ENCODE measurements around the gene BORCS8. TPM values are rescaled to one million over a fixed set of nuclear protein-coding genes. Genes with fewer than 3 reads are reported as not detected.
A peak's percentile ranks its signal among the peaks of the same experiment; 100 is the strongest.

BORCS8 gene
- polyA plus RNA-seq, 1 of the 3 experiments (the other 2 are of a cell fraction) = 36.4 TPM

DNA sequence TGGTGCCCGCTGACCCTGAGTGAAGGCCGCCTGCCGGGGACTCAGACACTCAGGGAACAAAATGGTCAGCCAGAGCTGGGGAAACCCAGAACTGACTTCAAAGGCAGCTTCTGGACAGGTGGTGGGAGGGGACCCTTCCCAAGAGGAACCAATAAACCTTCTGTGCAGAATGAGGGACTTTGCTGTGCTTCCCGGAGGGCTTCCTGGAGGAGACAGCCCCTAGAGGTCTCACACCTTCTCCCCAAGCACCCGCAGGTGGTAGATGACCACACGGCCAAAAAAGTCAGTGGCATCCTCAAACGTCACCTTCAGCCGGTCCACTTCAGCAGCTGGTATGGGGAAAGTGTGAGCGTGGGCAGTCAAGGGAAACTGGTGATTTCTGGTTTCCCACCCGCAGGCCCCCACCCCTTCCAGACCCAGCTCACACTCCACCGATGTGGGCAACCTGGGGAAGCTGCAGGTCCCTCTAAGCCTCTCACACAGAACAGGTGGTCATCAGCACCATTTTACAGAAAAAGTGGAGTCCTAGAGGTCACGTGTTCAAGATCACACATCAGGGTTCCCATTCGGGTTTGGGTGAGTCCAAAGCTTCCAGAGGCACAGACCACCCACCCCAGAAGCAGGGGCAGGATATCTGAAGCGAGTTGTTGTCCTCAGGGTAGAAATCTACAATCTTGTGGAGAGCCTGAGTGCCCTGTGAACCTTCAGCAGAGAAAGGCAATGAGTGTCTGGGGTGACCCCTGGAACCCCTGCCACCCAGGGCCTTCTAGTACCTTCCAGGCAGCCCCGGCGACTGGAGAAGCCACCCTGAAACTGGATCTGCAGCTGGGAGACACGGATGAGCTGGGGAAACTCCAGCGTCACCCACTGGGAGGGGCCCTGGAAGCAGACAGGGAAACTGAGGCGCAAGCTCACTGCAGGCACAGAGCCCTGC lies 10.0 kb upstream of the BORCS8 start:
- H4K20me1 ChIP-seq (ENCODE audit: insufficient read depth) = no peaks in the 10 kb centered on the region
- H3K9ac ChIP-seq = peak overlapping the region; percentile 88; the same call in 1 of the 2 replicates
- peak overlapping the region; percentile 93 for H3K4me2 ChIP-seq
- ChIA-PET CTCF (interaction anchor here (0.7 to 1.5 kb wide), 7 partner anchors 9 to 288 kb away, joined by 3 to 6 read pairs (median 3); partner anchors contain the start of genes BORCS8 and RFXANK), POLR2A (interaction anchor here (1.7 kb wide), 1 partner anchor 10 kb away, joined by 5 read pairs; the partner anchor contains the start of gene NCAN)
- H3F3A ChIP-seq (replicated peaks; ENCODE audit: insufficient read depth) = peaks cover 3% of the 10 kb centered on the region
- no peak overlapping the region; a peak in 1 of 4 replicates for H3K27ac ChIP-seq (ENCODE audit: low read depth in 2 of 2, low read length in 1 of 2)
- no peak overlapping the region for H2AFZ ChIP-seq (ENCODE audit: low read depth)
- 80% methylated on average over 11 of the region's 19 CpGs for WGBS (ENCODE audit: low lambda C conversion rate)
- H3K36me3 ChIP-seq (replicated peaks in 1 of 2; ENCODE audit: control insufficient read depth in 1 of 2, insufficient read depth in 2 of 2, low read length in 1 of 2) = peaks cover under 1 to 29% of the 10 kb centered on the region in 2 experiments
- H3K9me3 ChIP-seq = no peaks in the 10 kb centered on the region
- DNase-seq = no peak
- H3K27me3 ChIP-seq (ENCODE audit: insufficient read depth) = no peaks in the 10 kb centered on the region
- no peaks in the 10 kb centered on the region for H3K9me2 ChIP-seq
- peaks cover 0 to 11% of the 10 kb centered on the region in 2 experiments; a peak in 1 of 4 replicates for H3K4me1 ChIP-seq (ENCODE audit: control insufficient read depth in 1 of 2, insufficient read depth in 2 of 2, low read depth in 1 of 2, low read length in 1 of 2)
- H3K79me2 ChIP-seq (ENCODE audit: insufficient read depth) = peaks cover 21% of the 10 kb centered on the region; the same call in 1 of the 2 replicates
- H3K4me3 ChIP-seq (ENCODE audit: low read depth in 2 of 2, low read length in 1 of 2) = peak overlapping the region; percentile 65 to 79
- TF ChIP-seq, protein P1, sequence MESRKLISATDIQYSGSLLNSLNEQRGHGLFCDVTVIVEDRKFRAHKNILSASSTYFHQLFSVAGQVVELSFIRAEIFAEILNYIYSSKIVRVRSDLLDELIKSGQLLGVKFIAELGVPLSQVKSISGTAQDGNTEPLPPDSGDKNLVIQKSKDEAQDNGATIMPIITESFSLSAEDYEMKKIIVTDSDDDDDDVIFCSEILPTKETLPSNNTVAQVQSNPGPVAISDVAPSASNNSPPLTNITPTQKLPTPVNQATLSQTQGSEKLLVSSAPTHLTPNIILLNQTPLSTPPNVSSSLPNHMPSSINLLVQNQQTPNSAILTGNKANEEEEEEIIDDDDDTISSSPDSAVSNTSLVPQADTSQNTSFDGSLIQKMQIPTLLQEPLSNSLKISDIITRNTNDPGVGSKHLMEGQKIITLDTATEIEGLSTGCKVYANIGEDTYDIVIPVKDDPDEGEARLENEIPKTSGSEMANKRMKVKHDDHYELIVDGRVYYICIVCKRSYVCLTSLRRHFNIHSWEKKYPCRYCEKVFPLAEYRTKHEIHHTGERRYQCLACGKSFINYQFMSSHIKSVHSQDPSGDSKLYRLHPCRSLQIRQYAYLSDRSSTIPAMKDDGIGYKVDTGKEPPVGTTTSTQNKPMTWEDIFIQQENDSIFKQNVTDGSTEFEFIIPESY (IDR thresholded peaks at IDR 0.05; ENCODE audit: borderline replicate concordance, low read depth) = no peak
- TF ChIP-seq, protein P2, sequence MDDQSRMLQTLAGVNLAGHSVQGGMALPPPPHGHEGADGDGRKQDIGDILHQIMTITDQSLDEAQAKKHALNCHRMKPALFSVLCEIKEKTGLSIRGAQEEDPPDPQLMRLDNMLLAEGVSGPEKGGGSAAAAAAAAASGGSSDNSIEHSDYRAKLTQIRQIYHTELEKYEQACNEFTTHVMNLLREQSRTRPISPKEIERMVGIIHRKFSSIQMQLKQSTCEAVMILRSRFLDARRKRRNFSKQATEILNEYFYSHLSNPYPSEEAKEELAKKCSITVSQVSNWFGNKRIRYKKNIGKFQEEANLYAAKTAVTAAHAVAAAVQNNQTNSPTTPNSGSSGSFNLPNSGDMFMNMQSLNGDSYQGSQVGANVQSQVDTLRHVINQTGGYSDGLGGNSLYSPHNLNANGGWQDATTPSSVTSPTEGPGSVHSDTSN (IDR thresholded peaks at IDR 0.05) = no peak
- TF ChIP-seq, protein P3, sequence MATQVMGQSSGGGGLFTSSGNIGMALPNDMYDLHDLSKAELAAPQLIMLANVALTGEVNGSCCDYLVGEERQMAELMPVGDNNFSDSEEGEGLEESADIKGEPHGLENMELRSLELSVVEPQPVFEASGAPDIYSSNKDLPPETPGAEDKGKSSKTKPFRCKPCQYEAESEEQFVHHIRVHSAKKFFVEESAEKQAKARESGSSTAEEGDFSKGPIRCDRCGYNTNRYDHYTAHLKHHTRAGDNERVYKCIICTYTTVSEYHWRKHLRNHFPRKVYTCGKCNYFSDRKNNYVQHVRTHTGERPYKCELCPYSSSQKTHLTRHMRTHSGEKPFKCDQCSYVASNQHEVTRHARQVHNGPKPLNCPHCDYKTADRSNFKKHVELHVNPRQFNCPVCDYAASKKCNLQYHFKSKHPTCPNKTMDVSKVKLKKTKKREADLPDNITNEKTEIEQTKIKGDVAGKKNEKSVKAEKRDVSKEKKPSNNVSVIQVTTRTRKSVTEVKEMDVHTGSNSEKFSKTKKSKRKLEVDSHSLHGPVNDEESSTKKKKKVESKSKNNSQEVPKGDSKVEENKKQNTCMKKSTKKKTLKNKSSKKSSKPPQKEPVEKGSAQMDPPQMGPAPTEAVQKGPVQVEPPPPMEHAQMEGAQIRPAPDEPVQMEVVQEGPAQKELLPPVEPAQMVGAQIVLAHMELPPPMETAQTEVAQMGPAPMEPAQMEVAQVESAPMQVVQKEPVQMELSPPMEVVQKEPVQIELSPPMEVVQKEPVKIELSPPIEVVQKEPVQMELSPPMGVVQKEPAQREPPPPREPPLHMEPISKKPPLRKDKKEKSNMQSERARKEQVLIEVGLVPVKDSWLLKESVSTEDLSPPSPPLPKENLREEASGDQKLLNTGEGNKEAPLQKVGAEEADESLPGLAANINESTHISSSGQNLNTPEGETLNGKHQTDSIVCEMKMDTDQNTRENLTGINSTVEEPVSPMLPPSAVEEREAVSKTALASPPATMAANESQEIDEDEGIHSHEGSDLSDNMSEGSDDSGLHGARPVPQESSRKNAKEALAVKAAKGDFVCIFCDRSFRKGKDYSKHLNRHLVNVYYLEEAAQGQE (IDR thresholded peaks at IDR 0.05; ENCODE audit: low read depth, low read length) = no peak
- TF ChIP-seq SIN3A (IDR thresholded peaks at IDR 0.05; ENCODE audit: borderline replicate concordance, low read depth, low read length) (no peak), CHD2 (IDR thresholded peaks at IDR 0.05; ENCODE audit: low read length, partially characterized antibody) (no peak), EZH2phosphoT487 (IDR thresholded peaks at IDR 0.05; ENCODE audit: borderline replicate concordance, low read depth) (no peak), RCOR1 (IDR thresholded peaks at IDR 0.05; ENCODE audit: low read length) (no peak), GATA2 (CRISPR knock-in tag; IDR thresholded peaks at IDR 0.05) (no peak), GABPA (IDR thresholded peaks at IDR 0.05; ENCODE audit: low read depth) (no peak), FOXJ3 (CRISPR knock-in tag; IDR thresholded peaks at IDR 0.05) (no peak)
- TF ChIP-seq, protein P4, sequence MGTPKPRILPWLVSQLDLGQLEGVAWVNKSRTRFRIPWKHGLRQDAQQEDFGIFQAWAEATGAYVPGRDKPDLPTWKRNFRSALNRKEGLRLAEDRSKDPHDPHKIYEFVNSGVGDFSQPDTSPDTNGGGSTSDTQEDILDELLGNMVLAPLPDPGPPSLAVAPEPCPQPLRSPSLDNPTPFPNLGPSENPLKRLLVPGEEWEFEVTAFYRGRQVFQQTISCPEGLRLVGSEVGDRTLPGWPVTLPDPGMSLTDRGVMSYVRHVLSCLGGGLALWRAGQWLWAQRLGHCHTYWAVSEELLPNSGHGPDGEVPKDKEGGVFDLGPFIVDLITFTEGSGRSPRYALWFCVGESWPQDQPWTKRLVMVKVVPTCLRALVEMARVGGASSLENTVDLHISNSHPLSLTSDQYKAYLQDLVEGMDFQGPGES (IDR thresholded peaks at IDR 0.05; ENCODE audit: low read depth, low read length) = no peak
